GM19351 (cell line): ENCODE data around the gene PALB2.

Experiments used
- ATAC-seq: cut with Tn5 transposase; IDR thresholded peaks from one replicate; pipeline ENCODE4 v1.9.1; 2021; ENCODE audit warnings: mild to moderate bottlenecking, moderate library complexity; ENCODE audit not compliant: unreplicated experiment

The PALB2 gene

GRCh38 chr16:23556881-23557778 is 84.0 kb downstream of the PALB2 start, which contains the start of the genes EARS2 and UBFD1:
Gene EARS2 (minus strand): TSS chr16:23557350. CDS start chr16:23557343, 7 bp downstream.
Gene UBFD1 (plus strand): TSS chr16:23557727. CDS start chr16:23557743, 16 bp downstream.
- ATAC-seq: peak; percentile 89

GRCh38 chr16:23554536-23554935 is 86.6 kb downstream of the PALB2 start:
- ATAC-seq: no peak
